Suprapubic skin (tissue), 4 donors: ENCODE results near the gene ROBO2.

Experiments
- CTCF ChIP-seq, 2 donors: fragments of 200-600 bp in 1 of 2; fragments of 450-650 bp in 1 of 2; sonication (generic) in 1 of 2; IDR thresholded peaks; one replicate each; pipeline ENCODE4 v1.5.1; 2016 to 2019; ENCODE audit warnings: antibody characterized with exemption in 2 of 2, mild to moderate bottlenecking in 1 of 2, moderate library complexity in 1 of 2
- POLR2A ChIP-seq, 2 donors: fragments of 450-650 bp; IDR thresholded peaks; one replicate each; pipeline ENCODE4 v1.6.1; 2017; ENCODE audit warnings: antibody characterized with exemption in 2 of 2, mild to moderate bottlenecking in 2 of 2, moderate library complexity in 2 of 2
- POLR2AphosphoS5 ChIP-seq, 3 donors: sonication (generic); formaldehyde crosslinking; IDR thresholded peaks; one replicate each; pipeline ENCODE4 v1.6.1; 2017; ENCODE audit warnings: antibody characterized with exemption in 3 of 3

GRCh38 chr3:76990606-76991005 is 49.3 kb upstream of the ROBO2 start:
- TF ChIP-seq CTCF (IDR thresholded peaks at IDR 0.05) (no peak), POLR2A (IDR thresholded peaks at IDR 0.05) (no peak), POLR2AphosphoS5 (IDR thresholded peaks at IDR 0.05) (no peak)
